HepG2 (cell line): ENCODE measurements around the gene TACC3. TPM values are rescaled to one million over a fixed set of nuclear protein-coding genes. Genes with fewer than 3 reads are reported as not detected.

ENCODE experiments used
- GMEB1 ChIP-seq: sonication (generic); formaldehyde crosslinking; IDR thresholded peaks from 2 replicates; pipeline ENCODE4 v1.5.1; 2020; ENCODE audit warnings: missing genetic modification reagents, mild to moderate bottlenecking, borderline replicate concordance
- KDM5B ChIP-seq: sonication (generic); formaldehyde crosslinking; IDR thresholded peaks from 2 replicates; pipeline ENCODE4 v1.4.0; 2020; ENCODE audit warnings: missing genetic modification reagents, mild to moderate bottlenecking, borderline replicate concordance
- MLXIP ChIP-seq: sonication (generic); formaldehyde crosslinking; IDR thresholded peaks from 2 replicates; pipeline ENCODE4 v1.9.0; 2021; ENCODE audit warnings: missing genetic modification reagents, borderline replicate concordance
- MTF2 ChIP-seq: sonication (generic); formaldehyde crosslinking; IDR thresholded peaks from 2 replicates; pipeline ENCODE4 v1.5.0; 2020; ENCODE audit warnings: missing genetic modification reagents, borderline replicate concordance
- NR2F6 ChIP-seq, 2 experiments: IDR thresholded peaks; 2 replicates each; pipeline ENCODE4 v1.6.1; 2016; ENCODE audit warnings: antibody characterized with exemption in 1 of 2, mild to moderate bottlenecking in 1 of 2
- PBX3 ChIP-seq: sonication (generic); formaldehyde crosslinking; IDR thresholded peaks from 2 replicates; pipeline ENCODE4 v1.8.1; 2023; ENCODE audit warnings: missing genetic modification reagents, inconsistent platforms, borderline replicate concordance
- POLR2A ChIP-seq, 2 experiments: IDR thresholded peaks; 2 replicates each; pipeline ENCODE4 v1.6.1; 2011; ENCODE audit warnings: low read depth in 2 of 2, low read length in 2 of 2, mild to moderate bottlenecking in 1 of 2, moderate library complexity in 1 of 2; ENCODE audit not compliant: insufficient read depth in 1 of 2
- SMAD3 ChIP-seq: sonication (generic); formaldehyde crosslinking; IDR thresholded peaks from 2 replicates; pipeline ENCODE4 v1.4.0; 2020; ENCODE audit warnings: missing genetic modification reagents
- STAT5B ChIP-seq: sonication (generic); formaldehyde crosslinking; IDR thresholded peaks from 2 replicates; pipeline ENCODE4 v1.4.0; 2020; ENCODE audit warnings: missing genetic modification reagents
- TAF1 ChIP-seq: sonication (generic); formaldehyde crosslinking; IDR thresholded peaks from 2 replicates; pipeline ENCODE4 v1.4.0; 2020; ENCODE audit warnings: missing genetic modification reagents
- TFAP4 ChIP-seq: sonication (generic); IDR thresholded peaks from 2 replicates; pipeline ENCODE4 v1.6.1; 2016; ENCODE audit warnings: low read depth, borderline replicate concordance
- ZHX1 ChIP-seq: sonication (generic); formaldehyde crosslinking; IDR thresholded peaks from 2 replicates; pipeline ENCODE4 v1.8.1; 2022; ENCODE audit warnings: low read depth, mild to moderate bottlenecking, missing genetic modification reagents
- ZNF510 ChIP-seq: sonication (generic); formaldehyde crosslinking; IDR thresholded peaks from 2 replicates; pipeline ENCODE4 v1.4.0; 2020; ENCODE audit warnings: low read depth, mild to moderate bottlenecking, missing genetic modification reagents
- ZNF678 ChIP-seq: sonication (generic); formaldehyde crosslinking; IDR thresholded peaks from 2 replicates; pipeline ENCODE4 v1.4.0; 2020; ENCODE audit warnings: mild to moderate bottlenecking, missing genetic modification reagents
- ZNF724P ChIP-seq: sonication (generic); formaldehyde crosslinking; IDR thresholded peaks from 2 replicates; pipeline ENCODE4 v1.8.0; 2022; ENCODE audit warnings: missing genetic modification reagents, borderline replicate concordance
- polyA plus RNA-seq, 8 experiments: library from polyadenylated mRNA; depleted of rRNA in 3 of 8; stranded (reverse) in 7 of 8; unstranded in 1 of 8; fragments of >200 nt; fragmentation: Illumina TruSeq in 4 of 8; extraction: Trizol in 4 of 8; gene quantifications; 2 replicates each; pipeline versions ENCODE4 v1.2.1 to v1.2.3, GENCODE V29; 2011 to 2016; ENCODE audit warnings: low read depth in 4 of 8, missing spikeins in 1 of 8, mixed read lengths in 1 of 8; ENCODE audit not compliant: insufficient read depth in 1 of 8
- total RNA-seq, 5 experiments: library from RNA; depleted of rRNA; stranded (reverse); fragments of >200 nt; fragmentation: Illumina TruSeq; extraction: Trizol; gene quantifications; 2 replicates each; pipeline ENCODE4 v1.2.3, GENCODE V29; 2016; ENCODE audit warnings: low read depth in 1 of 5

TACC3 gene
- total and polyA plus RNA-seq, 2 of the 13 experiments (the other 11 are each of a cell fraction or from before 2014, with no cell fraction given), result 20.3 to 21.2 TPM

GRCh38 chr4:1766106-1767060 lies 45.1 kb downstream of the TACC3 start (continued):
- TF ChIP-seq ZNF510 (CRISPR knock-in tag), result 0 out of 2 replicates have a peak, but pooled peaks have one; percentile 34
- TF ChIP-seq MLXIP, result peak; percentile 38; the same call in 1 of the 2 replicates
- TF ChIP-seq STAT5B (CRISPR knock-in tag), result peak; percentile 12; the same call in 1 of the 2 replicates
- TF ChIP-seq ZNF724P (CRISPR knock-in tag), result 0 out of 2 replicates have a peak, but pooled peaks have one; percentile 39
- TF ChIP-seq TFAP4, result peak; percentile 84
- 0 out of 2 replicates have a peak, but pooled peaks have one; percentile 54 for TF ChIP-seq ZHX1 (CRISPR knock-in tag)
- TF ChIP-seq PBX3 (CRISPR knock-in tag), result no peak
- TF ChIP-seq GMEB1 (CRISPR knock-in tag), result no peak
- TF ChIP-seq TAF1 (CRISPR knock-in tag), result peak; percentile 46
- peak; percentile 53 for TF ChIP-seq NR2F6 (IDR thresholded peaks at IDR 0.05)
- TF ChIP-seq NR2F6 (CRISPR knock-in tag; IDR thresholded peaks at IDR 0.05), result peak; percentile 76
- TF ChIP-seq KDM5B (CRISPR knock-in tag), result peak; percentile 62
- TF ChIP-seq MTF2 (CRISPR knock-in tag), result no peak
- no peak for TF ChIP-seq ZNF678 (CRISPR knock-in tag)
- TF ChIP-seq POLR2A (IDR thresholded peaks at IDR 0.05; ENCODE audit: insufficient read depth in 1 of 2, low read depth in 2 of 2, low read length in 2 of 2), result peak in 1 of 2 experiments; percentile 54; a peak in 1 of 4 replicates
- TF ChIP-seq SMAD3 (CRISPR knock-in tag), result no peak
